GM20431 (cell line): Measurements from ENCODE around the gene CADM2.
"Not testable (repeated sequence)": the region's sequence is repeated elsewhere in the genome, so short reads cannot be mapped to it uniquely, and the experiment has no call there.

Experiments
- in situ Hi-C: fragments of 300-500 bp; cut with MseI, MboI; formaldehyde crosslinking; loops from one replicate; pipeline ENCODE4 v1.15.0; 2020; ENCODE audit warnings: low sequenced_read_pairs; ENCODE audit not compliant: unreplicated experiment

The CADM2 gene

DNA sequence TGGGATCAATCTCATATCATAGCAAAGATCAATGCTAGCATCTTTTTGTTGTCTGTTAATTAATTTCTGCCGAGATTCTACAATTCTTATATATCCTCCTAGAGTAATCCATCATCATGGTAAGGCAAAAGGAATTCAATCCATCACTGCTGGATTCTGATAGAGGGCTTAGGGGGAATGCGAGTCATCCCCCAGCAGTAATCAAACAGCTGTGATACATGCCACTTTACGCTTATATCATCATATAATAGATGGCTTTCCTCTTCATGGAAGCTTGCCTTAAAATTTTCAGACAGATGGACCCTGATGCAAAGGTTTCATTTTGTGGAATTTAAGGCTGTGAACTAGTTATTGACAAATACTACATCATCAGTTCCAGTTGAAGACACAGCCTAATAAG lies 645.9 kb downstream of the CADM2 start:
- in situ Hi-C loops, result no loop called here

DNA sequence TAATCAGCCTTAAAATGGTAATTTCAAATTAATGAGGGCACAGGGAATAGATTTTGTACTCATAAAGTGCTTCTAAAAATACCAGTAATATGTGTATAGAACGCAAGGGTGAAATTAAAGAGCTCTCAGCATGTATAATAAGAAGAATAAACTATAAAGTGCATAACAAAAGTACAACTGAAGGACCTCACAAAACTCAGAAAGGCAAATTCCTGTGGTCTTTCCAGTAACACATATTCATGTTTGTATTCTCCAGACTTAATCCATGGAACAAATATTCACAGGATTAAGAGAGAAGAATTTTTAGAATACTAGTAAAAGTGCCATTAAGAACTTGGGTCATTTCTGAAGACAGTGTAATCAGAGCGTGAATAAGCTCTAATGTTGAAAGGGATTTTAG lies 646.3 kb downstream of the CADM2 start:
- in situ Hi-C loops, result no loop called here

DNA sequence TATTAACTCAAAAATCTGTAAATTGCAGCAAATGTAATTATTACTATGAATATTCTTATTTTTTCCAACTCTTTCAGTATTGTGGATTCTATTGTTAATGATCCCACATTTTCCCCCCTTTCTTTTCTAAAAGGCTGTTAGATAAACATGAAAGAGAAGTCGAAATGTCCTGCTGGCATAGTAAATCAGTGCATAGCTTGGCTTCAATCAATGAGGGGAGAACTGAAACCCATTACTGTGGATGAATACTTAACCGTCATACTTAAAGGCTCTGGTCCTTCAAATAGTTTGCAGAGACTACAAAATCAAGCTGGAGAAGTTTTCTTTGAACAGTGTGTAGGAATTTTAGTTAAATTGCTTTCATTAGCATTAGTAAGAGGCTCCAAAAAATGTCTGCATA lies 667.9 kb downstream of the CADM2 start:
- in situ Hi-C loops, result no loop called here

DNA sequence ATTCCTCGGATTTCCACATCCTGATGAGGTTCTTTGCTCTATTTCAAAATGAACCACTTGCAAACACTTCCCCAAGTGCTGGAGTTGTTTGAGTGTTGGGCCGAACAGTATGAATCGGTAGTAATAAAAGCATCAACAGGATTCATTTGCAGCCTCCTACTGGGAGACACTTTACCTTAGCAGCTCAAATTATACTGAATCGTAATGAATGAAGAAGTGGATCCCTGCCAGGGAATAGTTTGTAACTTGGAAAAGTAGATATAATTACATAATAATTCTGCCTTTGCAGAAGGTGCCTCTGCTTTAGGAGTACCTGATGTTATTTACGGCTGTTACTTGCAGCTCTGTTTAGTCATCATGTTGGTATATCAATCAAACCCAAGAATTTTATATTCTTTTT lies 669.1 kb downstream of the CADM2 start:
- in situ Hi-C loops, result no loop called here

DNA sequence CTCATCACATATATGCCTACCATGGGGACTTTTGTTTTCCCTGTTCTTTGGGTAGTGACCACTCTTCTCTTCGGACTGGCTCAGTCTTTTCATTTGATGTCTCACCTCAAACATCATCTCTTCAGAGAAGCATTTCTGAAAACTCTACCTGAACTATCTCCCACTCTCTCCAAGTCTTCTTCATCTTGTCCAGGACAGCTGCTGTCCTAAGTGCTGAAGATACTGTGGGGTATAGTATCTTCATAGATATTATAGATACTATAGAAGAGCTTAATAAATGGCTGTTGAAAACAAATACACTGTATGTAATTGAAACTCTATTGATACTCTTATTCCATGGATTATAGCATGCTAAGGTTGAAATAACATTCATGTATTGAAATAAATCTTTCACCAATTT lies 672.3 kb downstream of the CADM2 start:
- in situ Hi-C loops, result no loop called here

DNA sequence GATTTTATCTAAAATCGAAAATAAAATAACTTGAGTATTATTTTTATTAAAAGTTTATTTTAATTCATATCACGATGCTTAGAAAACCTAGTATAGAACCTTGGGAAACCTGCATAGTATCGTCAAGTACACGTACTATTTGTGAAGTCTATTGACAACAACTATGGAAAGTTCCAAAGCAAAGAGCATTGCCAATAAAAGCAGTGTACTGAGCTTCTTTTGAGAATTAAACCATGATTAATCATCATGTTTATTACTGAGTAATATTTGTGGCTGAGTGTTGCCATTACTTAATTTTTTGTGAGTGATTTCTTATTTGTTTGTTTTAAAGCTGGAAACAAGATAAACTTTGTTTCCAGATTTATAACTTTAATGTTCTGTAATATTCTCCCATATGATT lies 674.1 kb downstream of the CADM2 start:
- in situ Hi-C loops, result no loop called here

DNA sequence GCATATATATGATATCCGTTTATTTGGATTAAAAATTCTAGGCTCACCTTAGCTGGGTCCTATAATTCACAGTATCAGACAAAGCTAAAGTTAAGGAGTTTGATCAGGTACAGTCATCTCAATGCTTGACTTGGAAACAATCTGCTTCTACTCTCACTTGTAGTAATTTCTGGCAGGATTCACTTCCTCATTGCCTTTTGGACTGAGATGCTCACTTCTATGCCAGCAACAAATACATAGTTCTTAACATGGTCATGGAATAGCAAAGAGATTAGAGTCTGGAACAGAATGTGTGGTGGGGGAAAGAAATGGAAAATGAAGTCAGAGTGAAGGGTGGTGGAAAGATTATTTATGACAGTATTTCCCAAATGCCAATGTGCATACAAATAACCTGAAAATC lies 693.6 kb downstream of the CADM2 start:
- in situ Hi-C loops, result no loop called here

DNA sequence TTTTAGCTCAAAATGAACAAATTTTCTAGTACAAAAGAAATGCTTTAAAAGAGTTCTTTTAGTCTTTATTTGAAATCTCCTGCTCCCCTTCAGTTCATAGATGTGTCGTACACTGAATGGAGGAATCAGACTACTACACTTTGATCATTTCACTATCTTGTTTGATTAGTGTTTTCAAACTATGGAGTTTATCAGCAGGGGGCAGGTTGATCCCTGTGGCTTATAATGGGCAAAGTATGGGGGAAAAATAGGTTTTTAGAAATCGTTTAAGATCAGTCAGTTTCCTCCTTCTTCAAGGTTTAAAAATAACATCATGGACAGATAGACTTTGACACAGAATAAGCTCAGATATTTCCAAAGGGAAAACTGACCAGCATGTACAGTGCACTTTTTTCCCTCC lies 701.7 kb downstream of the CADM2 start:
- in situ Hi-C loops, result no loop called here

DNA sequence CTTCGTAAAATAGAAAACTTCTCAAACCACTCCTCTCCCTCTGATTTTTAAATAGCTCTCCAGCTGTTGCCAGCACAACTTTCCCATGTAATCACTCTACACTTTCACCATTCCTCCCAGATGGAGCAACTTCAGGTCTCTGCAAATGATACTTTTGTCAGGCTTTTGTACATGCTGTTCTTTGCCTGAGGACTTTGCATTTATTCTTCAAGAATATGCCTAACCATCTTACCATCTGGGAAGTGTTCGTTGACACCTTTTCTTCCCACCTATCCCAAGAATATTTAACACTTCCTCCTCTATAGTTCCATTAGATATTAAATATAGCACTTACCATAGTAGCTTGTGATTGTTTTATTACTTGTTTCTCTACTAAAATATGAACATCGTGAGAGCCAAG lies 703.7 kb downstream of the CADM2 start:
- in situ Hi-C loops, result no loop called here

DNA sequence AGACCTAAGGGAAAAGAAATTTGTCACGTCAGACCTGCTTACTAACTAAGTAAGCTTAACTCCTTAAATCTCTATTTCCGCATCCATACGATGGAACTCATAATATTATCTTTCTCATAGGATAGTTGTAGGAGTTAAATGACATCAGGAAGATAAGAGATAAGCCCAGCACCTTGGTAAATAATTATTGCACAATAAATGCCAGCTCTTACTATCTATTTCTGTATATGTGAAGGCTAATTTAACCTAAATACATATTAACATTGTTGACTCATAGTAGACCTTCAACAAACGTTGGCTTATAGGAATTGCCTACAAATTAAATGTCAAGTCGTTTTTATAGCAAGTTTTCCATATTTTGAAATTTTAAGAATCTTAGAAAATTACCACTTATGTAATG lies 709.0 kb downstream of the CADM2 start:
- in situ Hi-C loops, result no loop called here

DNA sequence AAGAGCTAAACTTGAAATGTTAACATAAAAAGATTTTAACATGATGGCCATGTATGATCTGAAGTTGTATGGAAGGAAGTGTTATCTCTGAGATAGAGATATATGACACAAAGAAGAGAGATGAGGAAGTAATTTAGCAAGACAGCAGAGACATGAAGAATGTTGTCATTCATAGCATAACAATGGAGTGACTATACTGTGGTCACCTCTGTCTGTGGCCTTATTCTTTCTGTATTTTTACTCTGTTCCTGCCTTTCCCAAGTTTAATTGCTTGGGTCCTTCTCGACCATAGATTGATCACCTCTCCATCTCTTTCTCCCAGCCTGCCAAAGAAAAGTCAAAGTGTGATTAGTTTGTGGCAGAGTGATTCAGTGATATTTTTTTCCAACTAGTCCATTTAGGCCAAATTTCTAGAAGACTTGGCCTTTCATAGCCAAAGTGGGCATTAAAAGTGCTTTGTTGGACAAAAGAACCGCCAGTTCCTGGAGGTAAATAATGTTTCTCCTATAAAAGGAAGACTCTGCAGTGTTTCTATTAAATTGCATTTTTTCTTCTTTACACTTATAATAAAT lies 711.9 kb downstream of the CADM2 start:
- in situ Hi-C loops, result no loop called here

DNA sequence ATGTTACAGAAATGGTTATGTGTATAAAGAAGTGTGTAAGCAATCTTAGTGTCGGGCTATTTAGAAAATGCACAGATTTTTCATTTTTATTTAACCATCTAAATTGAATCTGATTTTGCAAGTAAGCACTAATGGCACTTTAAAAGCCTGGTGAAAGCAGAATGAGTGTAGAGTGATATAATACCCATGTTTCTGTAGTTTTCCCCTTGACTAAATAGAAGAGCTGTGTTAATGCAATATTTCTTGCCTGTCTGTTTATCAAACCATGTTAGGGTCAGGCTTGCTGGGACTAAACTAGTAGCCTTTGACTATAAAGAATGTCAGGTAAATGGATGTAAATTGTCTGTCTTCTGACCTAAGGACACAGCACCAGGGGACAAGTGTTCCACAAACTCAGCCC lies 714.0 kb downstream of the CADM2 start:
- in situ Hi-C loops, result no loop called here

DNA sequence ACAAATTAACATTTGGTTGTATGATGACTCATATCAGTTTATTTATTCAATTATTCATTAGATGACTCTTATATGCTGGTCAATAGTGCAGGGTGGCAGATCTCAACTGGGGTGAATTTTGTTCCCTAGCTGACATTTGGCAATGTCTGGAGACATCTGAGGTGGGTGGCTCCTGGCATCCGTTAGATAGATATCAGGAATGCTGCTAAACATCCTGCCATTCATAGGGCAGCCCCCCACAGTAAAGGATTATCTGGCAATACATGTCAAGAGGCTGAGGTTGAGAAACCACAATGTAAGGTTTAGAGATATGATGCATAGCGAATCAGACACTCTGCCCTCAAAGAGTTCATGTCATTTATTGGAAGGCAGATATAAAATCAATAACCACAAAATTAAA lies 719.9 kb downstream of the CADM2 start:
- in situ Hi-C loops, result no loop called here

DNA sequence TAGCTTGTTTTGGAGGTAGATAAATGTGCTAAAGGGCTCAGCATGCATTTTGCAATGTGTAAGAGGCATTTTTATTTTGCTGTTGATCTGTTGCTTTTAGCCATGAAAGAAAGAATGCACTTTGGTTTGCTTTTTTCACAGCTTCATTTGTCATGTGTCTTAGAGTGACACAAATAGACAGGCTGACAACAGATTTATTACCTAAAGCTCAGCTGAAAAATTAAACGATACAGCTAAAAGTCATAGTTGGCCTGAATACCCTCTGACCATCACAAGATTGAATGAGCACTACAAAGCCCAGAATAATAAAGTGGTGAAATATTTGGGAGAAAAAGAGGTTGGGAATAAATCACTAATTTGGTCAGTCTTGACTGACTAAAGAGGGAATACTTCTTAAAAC lies 723.1 kb downstream of the CADM2 start:
- in situ Hi-C loops, result no loop called here

DNA sequence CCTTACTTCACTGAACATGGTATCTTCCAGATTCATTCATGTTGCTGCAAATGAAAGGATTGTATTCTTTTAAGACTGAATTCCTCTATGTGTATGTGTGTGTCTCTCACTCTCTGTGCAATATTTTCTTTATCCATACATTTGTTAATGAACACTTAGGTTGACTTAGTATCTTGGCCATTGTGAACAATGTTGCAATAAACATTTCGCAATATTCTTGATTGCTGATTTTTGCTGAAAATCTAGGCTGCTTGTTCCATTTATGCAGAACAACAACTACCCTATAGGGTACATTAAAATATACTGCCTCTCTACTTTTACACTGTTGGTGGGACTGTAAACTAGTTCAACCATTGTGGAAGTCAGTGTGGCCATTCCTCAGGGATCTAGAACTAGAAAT lies 732.4 kb downstream of the CADM2 start:
- in situ Hi-C loops, result no loop called here

DNA sequence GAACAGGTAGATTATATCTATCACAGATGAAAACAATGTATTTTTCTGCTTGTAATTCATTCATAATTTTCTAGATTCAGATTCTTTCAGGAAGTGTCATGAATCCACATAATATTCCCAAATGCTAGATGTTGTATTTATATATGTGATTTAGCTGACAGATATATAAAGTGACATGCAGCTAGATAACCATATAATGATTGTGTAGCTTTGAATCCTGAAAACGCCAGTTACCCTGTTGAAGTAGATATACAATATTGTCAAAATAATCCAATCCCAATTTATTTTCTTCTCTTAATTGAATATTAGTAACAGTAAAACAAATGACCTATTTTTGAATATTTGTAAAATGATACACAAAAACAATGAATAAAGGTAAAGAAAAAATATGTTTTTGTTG lies 738.4 kb downstream of the CADM2 start:
- in situ Hi-C loops, result no loop called here

DNA sequence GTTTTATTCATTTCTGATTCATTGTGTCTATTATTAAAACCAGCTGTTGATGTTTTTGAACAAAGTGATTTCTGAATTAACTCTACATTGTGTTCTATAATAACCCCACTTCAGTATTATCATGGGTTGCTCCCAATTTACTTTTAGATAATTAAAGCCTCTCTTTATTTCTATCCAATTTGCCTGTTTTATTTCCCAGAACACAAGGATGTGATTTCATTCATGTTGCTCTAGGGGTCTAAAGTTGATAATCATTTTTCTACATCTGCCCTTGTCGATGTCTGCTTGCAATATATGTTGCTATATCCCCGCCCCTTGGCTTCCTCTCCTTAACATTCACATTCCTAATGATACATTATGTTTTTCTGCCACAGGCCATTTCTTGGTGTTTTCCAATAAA lies 747.3 kb downstream of the CADM2 start:
- in situ Hi-C loops, result no loop called here

DNA sequence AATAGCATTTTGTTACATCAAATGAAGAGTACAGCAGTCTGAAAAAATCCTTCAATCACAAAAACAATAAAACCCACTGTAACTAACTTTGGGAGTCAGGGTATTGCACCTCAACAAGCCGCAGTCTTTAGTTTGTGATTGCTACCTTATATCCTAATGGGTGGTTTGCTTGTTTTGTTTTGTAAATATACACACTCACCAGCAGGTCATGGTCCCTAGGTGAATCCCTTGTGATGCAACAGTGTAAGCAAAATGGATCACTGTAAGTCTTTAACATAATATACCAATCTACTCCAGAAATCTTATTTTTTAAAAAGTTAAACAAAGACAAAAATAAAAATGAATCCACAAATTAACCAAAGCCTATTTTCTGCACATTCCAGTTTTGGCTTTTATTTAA lies 749.5 kb downstream of the CADM2 start:
- in situ Hi-C loops, result not testable (repeated sequence)

DNA sequence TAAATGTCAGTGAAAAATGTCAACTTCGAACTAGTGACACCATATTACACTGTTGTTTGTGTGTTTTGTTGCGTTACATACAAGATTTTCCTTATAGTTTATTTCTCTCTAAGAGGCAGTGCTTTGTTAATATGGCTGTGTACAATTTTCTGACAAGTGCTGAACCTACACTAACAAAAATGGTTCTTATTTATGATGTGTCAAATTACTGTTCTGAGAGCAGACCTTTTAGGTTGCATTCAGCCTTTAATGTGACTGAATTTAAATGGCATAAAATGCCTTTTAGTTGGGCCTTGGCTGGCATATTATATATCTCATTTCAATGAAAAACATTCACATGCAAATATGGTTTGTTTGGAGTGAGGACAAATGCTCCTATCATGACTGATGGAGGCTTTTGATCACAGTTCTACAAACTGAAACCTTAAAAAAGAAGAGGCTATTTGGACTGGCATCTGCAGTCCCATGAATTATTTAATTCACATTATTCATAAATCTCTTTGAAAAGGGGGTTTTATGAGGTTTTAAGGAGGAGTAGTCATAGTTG lies 750.6 kb downstream of the CADM2 start:
- in situ Hi-C loops, result no loop called here

DNA sequence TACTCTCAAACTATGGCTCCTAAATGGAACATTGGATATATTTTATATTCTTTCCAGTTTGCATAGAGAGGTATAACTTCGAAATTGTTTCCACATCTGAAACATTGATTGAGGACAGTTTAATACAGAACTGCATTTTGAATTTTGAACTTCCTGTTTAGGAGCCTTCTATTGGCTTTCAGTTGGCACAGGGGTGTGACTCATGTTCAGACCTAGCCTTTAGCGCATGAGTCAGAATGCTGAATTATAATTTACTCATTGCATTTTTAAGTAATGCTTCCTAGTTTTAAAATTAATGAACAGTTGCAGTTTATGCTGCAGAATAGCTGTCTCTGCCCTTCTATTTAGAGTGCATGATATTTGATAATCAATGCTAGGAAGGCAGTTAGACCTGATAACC lies 751.7 kb downstream of the CADM2 start:
- in situ Hi-C loops, result no loop called here

DNA sequence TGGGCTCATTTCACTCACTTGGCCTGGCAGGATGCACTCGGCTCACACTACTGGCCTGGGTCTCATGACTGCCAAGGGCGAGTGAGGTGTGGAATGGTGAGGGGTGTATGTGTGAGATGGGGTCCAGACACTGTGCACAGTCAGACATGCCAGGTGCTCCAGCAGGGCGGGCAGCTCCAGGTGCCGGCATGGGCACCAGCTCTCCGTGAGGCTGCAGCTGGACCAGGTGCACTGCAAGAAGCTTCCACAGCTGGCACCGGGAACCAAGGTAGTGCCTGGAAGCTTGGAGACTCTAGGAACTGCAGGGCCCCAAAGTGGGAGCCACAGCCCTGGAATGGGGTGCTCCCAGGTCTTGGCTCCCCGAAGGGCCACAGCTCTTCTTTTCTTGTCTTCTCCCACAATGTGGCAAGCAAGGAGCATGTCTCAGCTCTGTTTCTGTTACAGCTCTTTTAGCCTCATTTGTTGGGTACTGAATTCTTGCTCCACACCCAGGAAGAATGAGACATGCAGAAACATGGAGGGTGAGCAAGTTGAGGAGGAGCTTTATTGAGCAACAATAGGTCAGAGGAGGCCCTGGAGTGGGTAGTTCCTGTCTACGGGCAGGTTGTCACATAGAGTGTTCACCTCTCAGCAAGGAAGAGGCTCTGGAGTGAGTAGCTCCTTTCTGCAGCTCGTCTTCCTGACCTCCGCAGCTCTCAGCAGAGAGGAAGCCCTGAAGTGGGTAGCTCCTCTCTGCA lies 762.8 kb downstream of the CADM2 start:
- in situ Hi-C loops, result no loop called here

DNA sequence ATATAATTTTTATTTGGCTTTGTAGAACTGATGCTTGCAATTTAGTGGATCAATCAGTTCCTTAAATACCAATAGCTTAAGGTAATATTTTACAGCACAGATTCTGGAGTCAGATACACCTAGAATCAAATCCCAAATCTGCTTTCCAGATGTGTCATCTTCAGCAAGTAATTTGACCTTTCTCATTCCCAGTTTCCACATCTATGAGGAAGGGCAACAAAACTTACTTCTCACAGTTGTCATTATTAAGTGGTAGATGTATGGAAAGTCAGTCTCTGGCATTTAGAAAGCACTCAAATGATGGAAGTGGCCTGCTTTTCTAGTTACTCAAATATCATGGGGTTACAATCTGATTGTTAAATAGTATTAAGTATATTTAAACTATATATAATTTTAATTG lies 767.0 kb downstream of the CADM2 start:
- in situ Hi-C loops, result no loop called here
